COLO668 (cell line): Measurements from ENCODE around the gene IL23A.
"Not testable (repeated sequence)": the region's sequence is repeated elsewhere in the genome, so short reads cannot be mapped to it uniquely, and the experiment has no call there.

Experiments used
- DNase-seq: peaks from one replicate; lab custom pipeline; 2025; ENCODE audit not compliant: unreplicated experiment; lab: John Stamatoyannopoulos, UW

Gene IL23A, protein sequence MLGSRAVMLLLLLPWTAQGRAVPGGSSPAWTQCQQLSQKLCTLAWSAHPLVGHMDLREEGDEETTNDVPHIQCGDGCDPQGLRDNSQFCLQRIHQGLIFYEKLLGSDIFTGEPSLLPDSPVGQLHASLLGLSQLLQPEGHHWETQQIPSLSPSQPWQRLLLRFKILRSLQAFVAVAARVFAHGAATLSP

DNA sequence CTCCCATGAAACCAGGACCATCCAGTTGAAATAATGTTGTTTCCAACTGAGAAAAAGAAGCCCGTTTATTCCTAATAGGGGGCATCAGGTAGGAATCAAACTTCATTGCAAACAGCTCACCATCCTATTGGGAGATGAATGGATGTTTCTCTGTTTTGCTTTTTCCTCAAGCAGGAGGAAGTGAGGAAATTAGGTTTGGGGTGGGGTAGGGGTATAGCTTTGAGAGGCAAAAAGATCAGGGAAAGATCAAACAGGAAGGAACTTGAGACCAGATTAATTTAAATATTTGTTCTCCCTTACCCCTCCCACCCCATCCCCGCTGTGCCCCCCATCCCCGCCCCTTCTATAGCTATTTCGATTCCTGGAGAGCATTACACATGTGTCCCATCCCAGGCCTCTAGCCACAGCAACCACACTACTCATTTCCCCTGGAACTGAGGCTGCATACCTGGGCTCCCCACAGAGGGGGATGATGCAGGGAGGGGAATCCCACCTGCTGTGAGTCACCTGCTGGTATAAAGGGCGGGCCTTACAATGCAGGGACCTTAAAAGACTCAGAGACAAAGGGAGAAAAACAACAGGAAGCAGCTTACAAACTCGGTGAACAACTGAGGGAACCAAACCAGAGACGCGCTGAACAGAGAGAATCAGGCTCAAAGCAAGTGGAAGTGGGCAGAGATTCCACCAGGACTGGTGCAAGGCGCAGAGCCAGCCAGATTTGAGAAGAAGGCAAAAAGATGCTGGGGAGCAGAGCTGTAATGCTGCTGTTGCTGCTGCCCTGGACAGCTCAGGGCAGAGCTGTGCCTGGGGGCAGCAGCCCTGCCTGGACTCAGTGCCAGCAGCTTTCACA is at the start of gene IL23A:
IL23A (plus strand) TSS at position 577 of the 850 bp plus-strand sequence; CDS start at position 738, 161 bp downstream.
- DNase-seq: peak; percentile 57

DNA sequence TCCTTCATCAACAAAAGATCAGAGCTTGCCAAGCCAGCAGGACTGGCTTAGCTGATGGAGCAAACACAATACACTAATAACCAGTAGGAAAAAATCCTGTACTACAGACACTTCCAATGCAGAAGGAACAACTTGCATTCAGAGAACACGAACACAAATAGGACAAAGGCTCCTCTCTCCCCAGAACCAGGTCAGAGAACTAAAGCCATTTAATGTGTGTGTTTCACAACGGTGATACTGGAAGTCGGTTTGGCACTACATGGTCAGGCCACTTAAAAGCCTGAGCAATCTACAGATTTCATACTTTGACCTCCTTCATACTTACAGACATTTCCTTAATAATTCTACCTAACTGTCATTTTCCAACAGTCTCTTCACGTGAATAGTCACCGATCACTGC is 44.9 kb upstream of the IL23A start:
- no peak for DNase-seq

DNA sequence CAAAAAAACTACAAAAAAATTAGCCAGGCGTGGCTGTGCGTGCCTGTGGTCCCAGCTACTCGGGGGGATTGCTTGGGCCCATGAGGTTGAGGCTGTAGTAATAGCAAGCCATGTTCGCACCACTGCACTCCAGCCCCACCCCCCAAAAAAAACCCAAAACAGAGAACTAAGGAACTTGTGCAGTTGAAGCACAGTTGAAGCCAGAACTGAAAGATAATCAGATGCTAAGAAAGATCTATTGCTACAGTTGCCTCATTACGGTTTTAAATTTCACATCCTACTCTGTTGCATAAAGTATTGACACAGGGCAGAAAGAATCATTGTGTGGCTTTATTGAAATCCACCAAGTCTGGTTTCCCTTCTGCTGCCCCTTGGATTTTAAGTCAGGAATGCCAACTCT is 42.4 kb upstream of the IL23A start:
- DNase-seq: no peak

DNA sequence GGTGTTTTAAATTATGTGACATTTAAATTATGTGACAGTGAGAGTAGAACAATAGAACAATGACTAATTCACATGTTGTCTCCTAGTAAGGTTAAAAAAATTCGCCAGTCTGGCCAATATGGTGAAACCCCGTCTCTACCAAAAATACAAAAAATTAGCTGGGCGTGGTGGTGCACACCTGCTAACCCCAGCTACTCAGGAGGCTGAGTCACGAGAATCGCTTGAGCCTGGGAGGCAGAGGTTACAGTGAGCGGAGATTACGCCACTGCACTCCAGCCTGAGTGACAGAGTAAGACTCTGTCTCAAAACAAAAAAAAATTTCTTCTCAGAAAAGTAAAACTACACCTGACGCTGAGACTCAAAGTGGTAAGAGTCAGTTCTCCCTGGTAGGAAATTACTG is 41.3 kb upstream of the IL23A start:
- no peak for DNase-seq

DNA sequence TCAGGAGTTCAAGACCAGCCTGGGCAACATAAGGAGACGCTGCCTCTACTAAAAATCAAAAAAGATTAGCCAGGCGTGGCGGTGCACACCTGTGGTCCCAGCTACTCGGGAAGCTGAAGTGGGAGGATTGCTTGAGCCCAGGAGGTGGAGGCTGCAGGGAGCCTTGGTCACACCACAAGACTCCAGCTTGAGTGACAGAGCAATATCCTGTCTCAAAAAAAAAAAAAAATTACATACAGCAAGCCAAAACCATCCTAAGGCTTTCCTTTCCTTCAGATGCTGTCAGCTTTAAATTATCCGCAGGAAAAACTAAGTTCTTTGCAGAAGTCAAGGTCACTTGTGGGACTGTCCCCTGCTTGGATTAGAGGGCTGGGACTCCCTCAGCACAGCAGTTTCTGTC is 39.9 kb upstream of the IL23A start:
- DNase-seq: no peak

DNA sequence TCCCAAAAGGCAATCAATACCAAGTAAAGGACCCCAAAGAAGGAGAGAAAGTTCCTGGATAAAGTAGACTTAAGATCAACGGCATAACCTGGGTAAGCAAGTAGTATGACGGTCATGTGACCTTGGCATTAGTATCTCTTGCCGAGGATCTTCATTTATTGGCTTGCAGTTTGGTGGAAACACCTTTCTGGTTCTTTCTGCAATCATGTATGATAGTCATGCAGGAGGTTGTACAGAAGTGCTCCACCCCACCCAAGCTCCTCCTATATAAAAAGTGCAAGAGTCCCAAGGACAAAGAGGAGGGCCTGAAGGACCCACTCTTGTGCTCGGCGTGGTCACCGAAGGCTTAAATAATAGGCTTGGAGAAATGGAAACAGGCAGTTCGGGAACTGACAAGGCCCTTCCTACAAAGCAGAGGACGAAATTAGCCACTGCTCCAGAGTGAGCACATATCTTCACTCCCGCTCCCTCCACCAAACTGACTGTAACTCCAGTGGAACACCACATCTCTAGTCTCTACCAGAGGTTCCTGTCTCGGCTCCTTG is 39.3 kb upstream of the IL23A start:
- DNase-seq: peak; percentile 17

DNA sequence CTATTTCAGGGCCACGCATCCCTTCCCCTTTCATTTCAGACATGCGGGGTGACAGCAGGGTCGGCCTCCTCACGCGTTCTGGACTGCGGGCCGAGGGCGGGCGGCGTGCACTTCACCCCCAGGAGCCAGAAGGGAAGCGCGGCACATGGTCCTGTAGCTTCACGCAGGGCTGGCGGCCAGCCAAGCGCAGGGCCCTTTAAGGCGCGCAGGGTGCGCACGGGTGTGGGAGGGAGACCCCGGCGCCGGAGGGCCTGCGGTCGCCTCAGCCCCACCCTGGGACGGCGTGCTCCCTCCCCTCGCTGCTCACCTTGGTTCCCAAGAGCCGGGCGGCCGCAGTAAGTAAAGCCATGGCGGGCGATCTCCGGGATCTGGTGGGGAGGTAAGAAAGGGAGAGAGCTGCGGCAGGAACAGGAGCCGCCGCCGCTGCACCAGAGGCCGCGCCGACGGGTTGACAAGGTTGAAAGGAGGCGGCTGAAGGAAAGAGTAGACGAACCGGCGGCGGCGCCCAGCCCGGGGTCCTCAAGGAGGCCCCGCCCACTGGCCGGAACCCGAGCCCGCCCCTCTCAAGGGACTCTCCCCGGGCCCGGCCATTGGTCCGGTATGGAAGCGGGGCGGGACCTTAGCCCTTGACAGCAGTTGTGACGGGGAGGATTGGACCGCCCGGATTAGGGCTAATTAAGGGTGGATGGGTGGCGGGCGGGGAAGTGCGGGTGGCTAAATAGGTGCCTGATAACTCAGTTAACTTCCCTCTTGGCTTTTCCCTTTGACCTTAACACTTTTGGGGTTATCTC is 38.6 kb upstream of the IL23A start, which contains the start of gene CS:
CS (minus strand) TSS at position 478 of the 791 bp plus-strand sequence; CDS start at position 349, 129 bp downstream.
- peak; percentile 96 for DNase-seq

DNA sequence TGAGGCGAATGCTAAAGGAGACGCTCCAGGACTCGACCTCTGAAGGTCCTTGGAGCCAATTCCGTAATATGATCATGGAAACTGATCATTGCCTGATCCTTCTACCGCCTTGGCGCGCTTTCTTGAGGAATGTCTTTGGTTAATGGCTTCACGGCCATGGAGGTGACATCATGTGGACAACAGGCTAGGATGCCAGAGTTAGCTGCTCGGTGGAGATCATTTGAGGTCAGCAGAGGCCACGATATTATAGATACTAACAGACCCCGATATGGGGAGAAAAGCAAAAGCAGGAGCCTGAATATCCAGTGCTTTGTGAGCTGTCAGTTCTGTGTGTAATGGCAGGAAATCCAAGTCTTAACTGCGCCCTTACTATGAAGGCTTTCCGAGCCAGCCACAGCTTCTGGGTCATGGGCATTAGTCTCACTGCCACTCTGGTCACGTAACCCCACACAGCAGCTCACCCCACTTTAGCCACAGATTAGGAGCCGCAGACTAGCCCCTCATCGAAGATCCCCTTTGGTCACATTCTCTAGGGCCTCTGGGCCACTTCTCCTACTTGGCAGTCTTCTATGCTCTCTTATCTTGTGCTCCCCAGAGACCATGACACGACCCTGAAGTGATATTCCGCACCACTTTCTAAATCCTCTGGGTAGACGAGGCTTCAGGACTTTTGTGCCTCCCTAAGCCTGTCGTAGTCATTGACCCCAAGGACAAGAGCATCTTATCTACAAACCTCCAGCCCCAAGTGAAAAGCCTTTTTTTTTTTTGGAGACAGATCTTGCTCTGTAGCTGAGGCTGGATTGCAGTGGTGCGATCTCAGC is 37.8 kb upstream of the IL23A start:
- DNase-seq: no peak

DNA sequence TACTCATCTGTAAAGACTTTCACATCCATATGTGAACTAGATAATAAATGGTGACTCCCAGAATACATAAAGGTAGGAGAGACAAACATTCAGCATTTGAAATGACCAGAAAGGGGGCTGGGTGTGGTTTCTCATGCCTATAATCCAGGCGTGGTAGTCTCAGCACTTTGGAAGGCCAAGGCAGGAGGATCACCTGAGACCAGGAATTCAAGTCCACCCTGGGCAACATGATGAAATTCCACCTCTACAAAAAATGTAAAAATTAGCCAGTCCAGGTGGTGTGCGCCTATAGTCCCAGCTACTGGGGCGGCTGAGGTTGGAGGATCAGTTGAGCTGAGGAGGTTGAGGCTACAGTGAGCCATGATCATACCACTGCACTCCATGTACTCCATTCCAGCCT is 34.4 kb upstream of the IL23A start:
- DNase-seq: no peak

DNA sequence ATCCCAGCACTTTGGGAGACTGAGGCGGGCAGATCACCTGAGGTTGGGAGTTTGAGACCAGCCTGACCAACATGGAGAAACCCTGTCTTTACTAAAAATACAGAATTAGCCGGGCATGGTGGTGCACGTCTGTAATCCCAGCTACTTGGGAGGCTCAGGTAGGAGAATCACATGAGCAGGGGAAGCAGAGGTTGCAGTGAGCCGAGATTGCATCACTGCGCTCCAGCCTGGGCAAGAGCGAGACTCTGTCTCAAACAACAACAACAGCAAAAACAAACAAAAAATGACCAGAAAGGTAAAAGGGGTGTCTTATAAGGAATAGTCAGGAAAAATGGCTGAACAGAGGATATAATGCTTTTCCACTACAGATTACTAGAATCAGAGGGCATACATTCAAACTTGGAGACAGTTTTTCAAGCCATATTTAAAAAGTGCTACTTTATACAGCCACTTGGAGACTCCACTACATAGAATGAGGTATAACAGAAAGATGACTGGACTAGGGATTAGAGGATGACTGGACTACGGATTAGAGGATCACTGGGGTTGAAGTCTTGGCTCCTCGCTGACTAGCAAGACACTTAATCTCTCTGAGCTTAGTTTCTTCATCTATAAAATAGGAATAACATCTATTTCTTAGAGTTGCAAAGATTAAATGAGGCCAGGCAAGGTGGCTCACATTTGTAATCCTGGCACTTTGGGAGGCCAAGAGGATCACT is 33.7 kb upstream of the IL23A start:
- no peak for DNase-seq

DNA sequence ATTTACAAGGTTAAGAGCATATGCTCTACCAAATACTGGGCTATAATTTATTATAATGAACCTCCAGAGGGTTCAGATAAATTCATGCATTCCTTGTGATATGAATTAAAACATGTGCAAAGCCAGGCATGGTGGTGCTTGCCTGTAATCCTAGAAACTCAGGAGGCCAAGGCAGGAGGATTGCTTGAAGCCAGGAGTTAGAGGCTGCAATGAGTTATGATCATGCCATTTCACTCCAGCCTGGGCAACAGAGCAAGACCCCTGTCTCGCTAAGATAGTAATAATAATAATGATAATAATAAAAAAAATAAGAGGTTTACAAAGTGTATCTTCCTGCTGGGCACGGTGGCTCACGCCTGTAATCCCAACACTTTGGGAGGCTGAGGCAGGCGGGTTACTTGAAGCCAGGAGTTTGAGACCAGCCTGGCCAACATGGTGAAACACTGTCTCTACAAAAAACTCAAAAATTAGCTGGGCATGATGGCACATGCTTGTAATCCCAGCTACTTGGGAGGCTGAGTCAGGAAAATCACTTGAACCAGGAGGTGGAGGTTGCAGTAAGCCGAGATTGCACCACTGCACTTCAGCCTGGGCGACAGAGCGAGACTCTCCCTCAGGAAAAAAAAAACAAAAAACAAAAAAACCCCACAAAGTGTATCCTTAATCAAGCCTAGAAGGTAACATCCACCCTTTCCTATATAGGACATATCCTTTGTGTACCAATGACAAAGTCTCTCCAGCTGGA is 31.3 kb upstream of the IL23A start:
- DNase-seq: no peak

DNA sequence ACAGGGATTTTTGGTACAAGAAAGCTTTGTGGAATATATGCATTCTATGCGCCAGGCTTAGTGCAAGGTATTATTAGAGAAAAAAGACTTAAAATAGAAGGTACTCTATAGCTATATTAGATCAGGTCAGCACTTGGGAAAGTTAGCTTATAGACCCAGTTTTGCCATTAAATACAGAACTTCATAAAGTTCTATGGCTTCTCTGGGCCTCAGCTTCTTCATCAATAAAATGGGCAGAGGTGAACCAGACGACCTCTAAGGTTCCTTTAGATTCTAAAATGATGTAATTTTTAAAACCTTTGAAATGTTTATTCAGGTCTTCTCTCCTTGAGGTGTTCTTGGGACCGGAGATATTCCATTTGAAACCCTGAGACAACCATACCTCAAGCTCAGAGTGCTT is 30.0 kb upstream of the IL23A start:
- DNase-seq: no peak

DNA sequence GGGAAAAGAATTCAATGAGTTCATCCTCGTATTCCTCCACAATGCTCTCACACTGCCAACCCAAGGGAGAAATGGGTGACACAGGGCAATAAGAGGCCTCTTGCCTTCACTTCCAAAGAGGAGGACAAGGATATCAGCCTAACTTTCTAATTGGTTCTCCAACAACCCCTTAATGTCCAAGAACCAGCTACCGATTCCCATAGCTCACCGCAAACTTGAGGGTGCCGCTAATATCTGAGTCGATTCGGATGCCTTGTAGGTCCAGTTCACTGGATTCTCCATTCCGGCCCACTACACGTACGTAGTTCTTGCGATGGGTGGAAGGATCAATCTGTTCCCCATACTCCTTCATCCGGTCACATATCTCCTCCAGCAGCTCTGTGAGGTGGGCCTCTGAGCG is 27.7 kb upstream of the IL23A start:
- DNase-seq: no peak

DNA sequence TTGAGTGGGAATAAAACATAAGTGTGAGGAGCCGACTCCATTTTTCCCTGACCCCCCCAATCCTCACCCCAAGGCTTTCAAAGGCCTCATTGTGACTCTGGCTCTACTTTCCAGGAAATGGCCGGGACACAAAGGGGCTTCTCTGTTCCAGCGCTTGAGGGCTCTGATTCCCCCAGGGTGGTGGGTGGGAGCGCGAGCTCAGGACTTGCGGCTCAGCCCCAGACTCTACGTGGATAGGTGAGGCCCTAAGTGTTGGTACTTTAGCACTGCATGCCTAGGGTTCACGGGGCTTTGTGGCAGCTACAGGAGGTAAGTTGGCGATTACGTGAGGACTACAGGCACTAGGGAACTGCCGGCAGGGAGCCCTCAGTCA is 23.4 kb upstream of the IL23A start:
- DNase-seq: peak; percentile 27

DNA sequence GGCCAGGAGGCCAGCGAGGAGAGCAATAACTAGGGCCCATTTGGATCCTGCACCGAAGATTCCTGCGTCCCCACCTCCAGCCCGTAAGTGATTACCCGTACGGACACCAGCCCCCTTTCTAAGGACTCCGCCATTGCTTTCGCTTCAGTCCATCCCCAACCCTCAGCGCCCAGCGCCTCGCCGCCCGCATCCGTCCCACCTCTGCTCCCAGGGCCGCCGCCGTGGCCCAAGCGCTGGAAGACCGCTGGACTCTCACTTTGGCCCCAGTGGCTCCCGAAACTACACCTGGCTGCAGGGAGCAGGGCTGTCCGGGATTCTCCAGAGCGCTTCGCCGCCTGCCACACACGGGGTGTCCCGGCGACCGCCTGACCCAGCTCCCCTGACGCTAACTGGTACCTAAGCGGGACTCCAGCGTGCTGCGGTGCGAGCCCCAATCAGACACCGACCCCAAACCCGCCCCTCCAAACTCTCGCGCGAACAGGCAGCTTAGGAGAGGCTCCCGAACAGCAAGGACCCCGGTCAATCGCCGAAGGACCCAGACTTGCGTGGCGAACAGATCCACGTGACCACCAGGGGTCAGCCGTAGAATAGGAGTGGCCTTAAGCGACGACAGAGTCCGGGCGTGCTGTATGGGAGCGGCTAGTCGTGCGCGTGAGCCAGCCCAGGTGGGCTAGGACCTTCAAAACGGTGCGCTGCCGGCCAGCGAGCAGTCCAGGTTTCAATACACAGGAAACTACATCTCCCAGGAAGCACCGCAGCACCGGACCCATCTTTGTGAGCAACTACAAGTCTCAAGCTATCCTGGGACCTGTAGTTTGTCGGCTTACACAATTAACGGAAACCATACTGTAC is 22.8 kb upstream of the IL23A start, which contains the start of gene CNPY2:
CNPY2 (minus strand) TSS at position 367 of the 852 bp plus-strand sequence. CDS start 771 bp downstream, outside the sequence.
- peak; percentile 93 for DNase-seq

DNA sequence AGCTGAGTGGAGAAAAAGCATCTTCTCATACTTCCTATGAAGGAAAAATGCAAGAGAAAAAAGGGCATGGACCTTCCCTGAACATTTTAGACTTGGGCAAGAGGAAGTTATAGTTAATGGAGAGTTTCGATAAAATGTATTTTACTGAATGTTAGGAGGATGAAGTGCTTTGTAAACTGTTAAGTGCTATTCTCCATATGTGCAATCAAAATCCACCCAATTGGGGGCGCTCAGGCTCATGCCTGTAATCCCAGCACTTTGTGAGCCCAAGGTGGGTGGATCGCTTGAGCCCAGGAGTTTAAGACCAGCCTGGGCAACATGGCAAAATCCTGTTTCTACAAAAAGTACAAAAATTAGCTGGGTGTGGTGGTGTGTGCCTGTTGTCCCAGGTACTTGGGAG is 21.0 kb upstream of the IL23A start:
- DNase-seq: no peak

DNA sequence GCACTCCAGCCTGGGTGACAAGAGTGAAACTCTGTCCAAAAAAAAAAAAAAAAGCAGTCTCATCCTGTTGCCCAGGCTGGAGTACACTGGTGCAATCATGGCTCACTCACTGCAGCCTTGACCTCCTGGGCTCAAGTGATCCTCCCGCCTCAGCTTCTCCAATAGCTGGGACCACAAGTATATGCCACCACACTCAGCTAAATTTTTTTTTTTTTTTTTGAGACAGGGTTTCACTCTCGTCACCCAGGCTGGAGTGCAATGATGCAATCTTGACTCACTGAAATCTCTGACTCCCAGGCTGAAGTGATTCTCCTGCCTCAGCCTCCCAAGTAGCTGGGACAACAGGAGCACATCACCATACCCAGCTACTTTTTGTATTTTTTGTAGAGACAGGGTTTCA is 17.7 kb upstream of the IL23A start:
- DNase-seq: no peak

DNA sequence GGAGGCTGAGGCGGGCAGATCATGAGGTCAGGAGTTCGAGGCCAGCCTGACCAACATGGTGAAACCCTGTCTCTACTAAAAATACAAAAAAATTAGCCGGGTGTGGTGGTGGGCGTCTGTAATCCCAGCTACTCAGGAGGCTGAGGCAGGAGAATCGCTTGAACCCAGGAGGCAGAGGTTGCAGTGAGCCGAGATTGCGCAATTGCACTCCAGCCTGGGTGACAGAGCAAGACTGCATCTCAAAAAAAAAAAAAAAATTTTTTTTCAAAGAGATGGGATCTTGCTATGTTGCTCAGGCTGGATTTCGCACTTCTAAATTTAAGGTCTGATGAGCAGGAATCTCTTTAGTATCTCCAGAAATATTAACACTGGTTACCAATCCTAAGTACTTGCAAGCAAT is 17.1 kb upstream of the IL23A start:
- DNase-seq: not testable (repeated sequence)
